H1 (cell line): ENCODE data around the gene TXNDC11. TPM values are rescaled to one million over a fixed set of nuclear protein-coding genes. Genes with fewer than 3 reads are reported as not detected.

Experiments
- ATF2 ChIP-seq: IDR thresholded peaks from 2 replicates; pipeline ENCODE4 v1.6.1; 2012; ENCODE audit warnings: low read length, inconsistent platforms
- CHD2 ChIP-seq: IDR thresholded peaks from 2 replicates; pipeline ENCODE4 v1.6.1; 2012; ENCODE audit warnings: low read length, improper control_type of control experiment
- CHD7 ChIP-seq: fragments of 300-600 bp; sonication (generic); IDR thresholded peaks from 2 replicates; pipeline ENCODE4 v1.7.1; 2012; ENCODE audit warnings: low read length, moderate library complexity, mild to moderate bottlenecking, inconsistent platforms; ENCODE audit not compliant: insufficient replicate concordance
- E2F6 ChIP-seq: IDR thresholded peaks from 2 replicates; pipeline ENCODE4 v1.6.1; 2012; ENCODE audit warnings: inconsistent platforms
- GABPA ChIP-seq: IDR thresholded peaks from 2 replicates; pipeline ENCODE4 v1.6.1; 2011; ENCODE audit warnings: mild to moderate bottlenecking, low read length, moderate library complexity, borderline replicate concordance; ENCODE audit not compliant: insufficient read depth
- PHF8 ChIP-seq: fragments of 200-600 bp; sonication (generic); conservative IDR thresholded peaks from 2 replicates; pipeline ENCODE4 v1.7.1; 2012; ENCODE audit warnings: low read depth, mild to moderate bottlenecking, inconsistent platforms, low read length, moderate library complexity
- POLR2AphosphoS5 ChIP-seq: IDR thresholded peaks from 2 replicates; pipeline ENCODE4 v1.6.1; 2011; ENCODE audit warnings: low read depth, low read length
- RNF2 ChIP-seq: fragments of 200-900, 300-1000 bp; sonication (generic); IDR thresholded peaks from 2 replicates; pipeline ENCODE4 v1.7.1; 2016; ENCODE audit warnings: borderline replicate concordance, low read depth, mild to moderate bottlenecking, antibody characterized with exemption, low read length; ENCODE audit not compliant: poor library complexity, severe bottlenecking; ENCODE audit errors: missing control alignments
- TAF1 ChIP-seq: IDR thresholded peaks from 2 replicates; pipeline ENCODE4 v1.6.1; 2011; ENCODE audit warnings: mild to moderate bottlenecking, low read depth, low read length
- polyA plus RNA-seq, 7 experiments: library from polyadenylated mRNA; depleted of rRNA in 3 of 7; stranded (reverse) in 5 of 7; unstranded in 2 of 7; fragments of >200 nt in 5 of 7; fragments of 200-250 nt in 2 of 7; gene quantifications; 1 replicate in 5 of 7; 2 replicates in 1 of 7; 4 replicates in 1 of 7; pipeline versions ENCODE4 v1.2.1 to v1.2.3, GENCODE V29; 2011 to 2013; ENCODE audit warnings: missing spikeins in 2 of 7, mixed read lengths in 2 of 7
- total RNA-seq: library from RNA; stranded (reverse); fragmentation: NEBNext Ultra II Directional; extraction: Animal tissue kit (Norgen Biotek cat#: 25700); gene quantifications from 2 replicates; pipeline ENCODE4 v1.2.1, GENCODE V29; 2021

Gene TXNDC11
- total and polyA plus RNA-seq, 2 of the 8 experiments (the other 6 are each of a cell fraction or from before 2014, with no cell fraction given): 13.5 to 13.8 TPM

- TF ChIP-seq CHD7 (no peak), GABPA (no peak), CHD2 (no peak), POLR2AphosphoS5 (no peak), E2F6 (no peak), PHF8 (no peak), RNF2 (no peak), TAF1 (no peak), ATF2 (no peak)
Measured at GRCh38 chr16:11634312-11634711, 108.3 kb downstream of the TXNDC11 start (continued).
